IPS-20b (cell line): ENCODE results near the gene CACNA1C.

ENCODE experiments used
- H3K27ac ChIP-seq: one replicate; pipeline ENCODE4 v1.5.1; 2013; ENCODE audit warnings: low read length
- H3K27me3 ChIP-seq: 2 replicates; pipeline ENCODE4 v1.6.1; 2013; ENCODE audit warnings: mild to moderate bottlenecking, low read length, inconsistent platforms; ENCODE audit not compliant: insufficient read depth
- H3K36me3 ChIP-seq: 2 replicates; pipeline ENCODE4 v1.6.1; 2013; ENCODE audit warnings: low read depth, mild to moderate bottlenecking, inconsistent platforms, low read length, moderate library complexity; ENCODE audit not compliant: insufficient read depth
- H3K4me1 ChIP-seq: 2 replicates; pipeline ENCODE4 v1.6.1; 2013; ENCODE audit warnings: mild to moderate bottlenecking, control low read depth, inconsistent platforms, low read length, moderate library complexity; ENCODE audit not compliant: insufficient read depth
- H3K4me3 ChIP-seq: 2 replicates; pipeline ENCODE4 v1.5.1; 2013; ENCODE audit warnings: mild to moderate bottlenecking, low read length, inconsistent platforms
- H3K9ac ChIP-seq: 2 replicates; pipeline ENCODE4 v1.6.1; 2013; ENCODE audit warnings: low read depth, mild to moderate bottlenecking, inconsistent platforms, low read length, moderate library complexity
- H3K9me3 ChIP-seq: 2 replicates; pipeline ENCODE4 v1.6.1; 2013; ENCODE audit warnings: mild to moderate bottlenecking, low read depth, low read length, inconsistent platforms; ENCODE audit not compliant: insufficient read depth

The CACNA1C gene

GRCh38 chr12:2137711-2138110 lies 84.9 kb downstream of the CACNA1C start:
- Histone ChIP-seq H3K36me3 (no peaks in the 10 kb centered on the region), H3K27ac (no peak overlapping the region), H3K9me3 (no peaks in the 10 kb centered on the region), H3K27me3 (no peaks in the 10 kb centered on the region), H3K4me3 (no peak overlapping the region), H3K4me1 (no peaks in the 10 kb centered on the region), H3K9ac (no peak overlapping the region)

- no peaks in the 10 kb centered on the region for H3K27me3 ChIP-seq
- H3K4me3 ChIP-seq = no peak overlapping the region
- H3K9ac ChIP-seq = no peak overlapping the region
- H3K4me1 ChIP-seq = no peaks in the 10 kb centered on the region
- no peaks in the 10 kb centered on the region for H3K9me3 ChIP-seq
- H3K36me3 ChIP-seq = no peaks in the 10 kb centered on the region
- no peak overlapping the region for H3K27ac ChIP-seq
Measured at GRCh38 chr12:2138294-2138693, 85.5 kb downstream of the CACNA1C start.

GRCh38 chr12:2138871-2139308 lies 86.1 kb downstream of the CACNA1C start:
- no peaks in the 10 kb centered on the region for H3K9me3 ChIP-seq
- H3K4me3 ChIP-seq = no peak overlapping the region
- H3K36me3 ChIP-seq = no peaks in the 10 kb centered on the region
- no peak overlapping the region for H3K27ac ChIP-seq
- no peak overlapping the region for H3K9ac ChIP-seq
- no peaks in the 10 kb centered on the region for H3K27me3 ChIP-seq
- H3K4me1 ChIP-seq = no peaks in the 10 kb centered on the region

GRCh38 chr12:2139651-2140050 lies 86.9 kb downstream of the CACNA1C start:
- Histone ChIP-seq H3K27ac (no peak overlapping the region), H3K36me3 (no peaks in the 10 kb centered on the region), H3K4me3 (no peak overlapping the region), H3K27me3 (no peaks in the 10 kb centered on the region), H3K4me1 (no peaks in the 10 kb centered on the region), H3K9ac (no peak overlapping the region), H3K9me3 (no peaks in the 10 kb centered on the region)

DNA sequence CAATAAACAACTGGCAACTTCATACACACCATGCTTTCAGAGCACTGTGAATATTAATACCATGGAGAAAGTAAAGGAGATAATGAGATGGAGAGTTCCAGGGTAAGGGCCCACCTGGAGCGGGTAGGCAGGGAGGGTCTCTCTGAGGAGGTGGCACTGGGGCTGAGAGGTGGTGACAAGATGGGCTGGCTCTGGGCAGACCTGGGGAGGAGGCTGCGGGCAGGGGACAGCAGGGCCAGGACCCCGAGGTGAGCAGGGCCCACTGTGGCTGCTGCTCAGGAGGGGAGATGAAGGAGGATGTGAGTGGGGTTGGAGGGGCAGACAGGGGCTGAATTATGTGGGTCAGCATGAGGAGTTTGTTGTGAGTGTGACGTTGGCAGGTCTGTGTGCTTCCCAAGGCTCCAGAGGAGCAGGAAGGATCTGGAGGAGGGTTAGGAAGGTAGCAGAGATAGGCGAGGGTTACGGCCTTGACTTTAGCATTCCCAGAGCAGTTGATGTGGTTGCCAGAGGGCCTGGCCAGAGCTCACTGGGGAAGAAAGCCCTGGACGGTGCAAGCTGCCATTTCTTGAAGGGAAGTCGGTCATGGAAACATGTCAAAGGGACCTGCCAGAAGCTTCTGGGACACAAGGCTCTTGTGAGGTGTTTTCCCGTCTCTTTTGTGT lies 88.2 kb downstream of the CACNA1C start:
- H3K27ac ChIP-seq = no peak overlapping the region
- H3K9me3 ChIP-seq = no peaks in the 10 kb centered on the region
- no peak overlapping the region for H3K4me3 ChIP-seq
- H3K27me3 ChIP-seq = no peaks in the 10 kb centered on the region
- H3K4me1 ChIP-seq = 0 out of 2 replicates have a peak, but pooled peaks cover 7% of the 10 kb centered on the region
- no peak overlapping the region for H3K9ac ChIP-seq
- no peaks in the 10 kb centered on the region for H3K36me3 ChIP-seq

DNA sequence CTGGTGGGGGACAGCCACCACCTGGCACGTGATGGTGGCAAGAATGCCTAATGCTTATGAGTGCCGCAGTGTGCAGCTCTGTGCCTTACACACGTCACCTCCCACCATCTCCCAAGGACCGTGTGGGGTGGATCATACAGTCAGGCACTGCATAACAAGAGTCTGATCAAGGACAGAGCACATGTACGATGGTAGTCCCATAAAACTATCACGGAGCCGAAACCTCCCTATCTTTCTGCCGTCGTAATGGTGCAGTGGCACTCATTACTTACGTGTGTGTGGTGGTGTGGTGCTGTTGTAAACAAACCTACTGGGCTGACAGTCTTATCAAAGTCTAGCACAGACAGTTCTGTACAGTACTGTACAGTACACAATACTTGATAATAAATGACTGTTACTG lies 89.3 kb downstream of the CACNA1C start:
- Histone ChIP-seq H3K36me3 (no peaks in the 10 kb centered on the region), H3K27me3 (no peaks in the 10 kb centered on the region), H3K4me1 (0 out of 2 replicates have a peak, but pooled peaks cover 7% of the 10 kb centered on the region), H3K9ac (no peak overlapping the region), H3K9me3 (no peaks in the 10 kb centered on the region), H3K27ac (no peak overlapping the region), H3K4me3 (no peak overlapping the region)

DNA sequence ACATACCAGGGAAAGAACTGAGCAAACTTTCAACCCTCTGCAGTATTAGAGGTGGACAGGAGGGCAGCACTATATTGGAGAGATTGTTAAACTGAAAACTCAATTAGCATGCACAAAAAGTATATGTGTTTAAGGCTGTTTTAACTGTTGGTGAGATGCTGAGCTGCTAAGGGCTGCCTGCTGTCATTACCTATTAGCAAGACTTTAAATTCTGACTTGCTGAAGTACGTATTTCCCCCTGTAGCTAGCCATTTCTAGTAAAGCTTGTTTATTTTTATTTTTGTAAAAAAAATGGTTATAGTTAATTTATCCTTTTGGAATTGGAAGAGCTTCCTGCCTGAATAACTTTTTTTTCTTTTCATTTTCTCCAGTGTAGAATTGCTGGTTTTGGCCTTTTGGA lies 92.2 kb downstream of the CACNA1C start:
- Histone ChIP-seq H3K36me3 (no peaks in the 10 kb centered on the region), H3K27ac (no peak overlapping the region), H3K4me1 (0 out of 2 replicates have a peak, but pooled peaks cover 7% of the 10 kb centered on the region), H3K4me3 (no peak overlapping the region), H3K27me3 (no peaks in the 10 kb centered on the region), H3K9me3 (no peaks in the 10 kb centered on the region), H3K9ac (no peak overlapping the region)

GRCh38 chr12:2145433-2145998 lies 92.7 kb downstream of the CACNA1C start:
- Histone ChIP-seq H3K27ac (no peak overlapping the region), H3K4me1 (0 out of 2 replicates have a peak, but pooled peaks cover 7% of the 10 kb centered on the region), H3K36me3 (no peaks in the 10 kb centered on the region), H3K4me3 (no peak overlapping the region), H3K27me3 (no peaks in the 10 kb centered on the region), H3K9ac (no peak overlapping the region), H3K9me3 (no peaks in the 10 kb centered on the region)

DNA sequence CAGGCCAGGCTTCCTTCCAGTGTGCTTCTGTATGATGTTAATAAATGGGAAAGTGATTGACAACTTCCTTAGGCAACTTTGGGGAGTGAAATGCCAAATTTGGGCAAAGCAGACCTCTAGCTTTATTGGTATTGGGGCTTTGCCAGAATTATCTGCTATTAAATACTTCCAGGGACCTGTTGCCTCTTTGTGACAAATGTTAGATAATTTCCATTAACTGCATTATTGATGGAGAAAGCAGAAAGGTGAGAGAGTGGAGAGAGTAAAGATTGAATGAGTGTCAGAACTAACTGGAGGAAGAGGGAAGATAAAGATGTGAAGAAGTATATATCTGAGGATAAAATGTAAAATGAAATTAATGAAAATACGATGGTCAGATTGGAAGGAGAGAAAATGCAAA lies 94.5 kb downstream of the CACNA1C start:
- H3K4me1 ChIP-seq = 0 out of 2 replicates have a peak, but pooled peaks cover 7% of the 10 kb centered on the region
- H3K27me3 ChIP-seq = no peaks in the 10 kb centered on the region
- H3K36me3 ChIP-seq = no peaks in the 10 kb centered on the region
- no peak overlapping the region for H3K27ac ChIP-seq
- no peak overlapping the region for H3K9ac ChIP-seq
- H3K9me3 ChIP-seq = no peaks in the 10 kb centered on the region
- H3K4me3 ChIP-seq = no peak overlapping the region

DNA sequence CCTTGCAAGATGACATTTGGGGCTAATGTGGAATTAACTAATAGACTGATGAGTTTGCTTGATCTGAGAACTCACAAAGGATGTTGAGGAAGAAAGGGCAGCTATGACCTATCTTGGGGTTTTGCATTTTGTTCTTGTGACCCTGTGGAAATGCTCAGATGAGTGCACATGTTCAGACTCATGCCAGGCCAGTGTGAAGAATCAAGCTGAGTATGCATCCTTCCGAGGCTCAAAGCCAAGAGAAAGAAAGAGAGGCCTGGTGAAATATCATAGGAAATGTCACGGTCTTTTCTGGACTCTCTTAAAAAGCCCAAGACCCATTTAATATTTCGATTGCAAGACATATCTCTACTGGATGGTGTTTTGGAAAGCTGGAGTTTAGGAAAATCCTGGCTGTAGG lies 96.3 kb downstream of the CACNA1C start:
- Histone ChIP-seq H3K27me3 (no peaks in the 10 kb centered on the region), H3K9me3 (no peaks in the 10 kb centered on the region), H3K4me1 (0 out of 2 replicates have a peak, but pooled peaks cover 7% of the 10 kb centered on the region), H3K27ac (no peak overlapping the region), H3K4me3 (no peak overlapping the region), H3K9ac (no peak overlapping the region), H3K36me3 (no peaks in the 10 kb centered on the region)

DNA sequence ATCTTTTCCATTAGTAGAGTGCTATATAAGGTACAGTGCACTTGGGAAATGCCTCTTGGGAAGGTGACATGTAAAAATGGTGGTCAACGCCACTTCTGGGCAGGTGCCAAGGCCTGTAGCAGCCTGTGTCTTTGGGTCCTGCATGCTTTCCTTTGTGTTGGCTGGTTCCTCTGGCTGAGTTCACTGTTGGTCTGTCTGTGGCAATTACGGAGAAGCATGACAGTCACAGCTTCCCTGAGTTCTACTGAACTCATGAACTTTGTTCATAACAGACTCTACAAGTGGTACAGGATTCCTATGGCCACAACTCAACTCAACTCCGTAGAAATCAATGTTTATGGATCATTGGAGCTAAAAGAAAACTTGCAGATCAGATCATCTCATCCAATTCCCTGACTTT lies 98.0 kb downstream of the CACNA1C start:
- Histone ChIP-seq H3K9ac (no peak overlapping the region), H3K4me1 (0 out of 2 replicates have a peak, but pooled peaks cover 2% of the 10 kb centered on the region), H3K36me3 (no peaks in the 10 kb centered on the region), H3K27ac (no peak overlapping the region), H3K4me3 (no peak overlapping the region), H3K27me3 (no peaks in the 10 kb centered on the region), H3K9me3 (no peaks in the 10 kb centered on the region)

DNA sequence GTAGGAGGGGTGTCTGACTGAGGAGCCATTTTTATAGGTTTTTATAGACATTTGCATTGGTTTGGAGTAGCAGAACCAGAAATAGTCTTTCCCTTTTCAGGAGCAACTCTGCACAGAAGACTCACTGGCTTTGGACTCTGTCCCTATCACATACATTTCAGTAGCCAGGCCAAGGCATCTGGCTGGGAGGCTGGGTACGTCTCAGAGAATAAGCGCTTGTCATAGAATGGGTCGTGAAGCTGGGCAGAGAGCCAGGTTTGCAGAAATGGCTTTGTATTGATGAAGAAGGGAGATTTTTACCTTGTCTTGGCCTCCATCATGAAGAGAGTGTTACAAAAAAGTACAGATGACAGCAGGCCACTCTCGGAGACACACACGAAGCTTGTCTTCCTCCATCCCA lies 98.6 kb downstream of the CACNA1C start:
- no peaks in the 10 kb centered on the region for H3K4me1 ChIP-seq
- H3K9ac ChIP-seq = no peak overlapping the region
- no peak overlapping the region for H3K27ac ChIP-seq
- no peaks in the 10 kb centered on the region for H3K27me3 ChIP-seq
- no peak overlapping the region for H3K4me3 ChIP-seq
- no peaks in the 10 kb centered on the region for H3K9me3 ChIP-seq
- no peaks in the 10 kb centered on the region for H3K36me3 ChIP-seq
